Activated naive CD8-positive, alpha-beta T cell treated with anti-CD3 and anti-CD28 coated beads for 36 hours (primary cell): ENCODE measurements around the gene AATK. TPM values are rescaled to one million over a fixed set of nuclear protein-coding genes. Genes with fewer than 3 reads are reported as not detected.
A peak's percentile ranks its signal among the peaks of the same experiment; 100 is the strongest.

Experiments
- DNase-seq: peaks from one replicate; pipeline ENCODE4 v3.0.0; 2021
- H3K27ac Mint-ChIP-seq: one replicate; pipeline ENCODE4 v1.8.0; 2022; ENCODE audit warnings: mild to moderate bottlenecking, moderate library complexity, mixed read lengths
- H3K27me3 Mint-ChIP-seq: one replicate; pipeline ENCODE4 v1.8.0; 2022; ENCODE audit warnings: mild to moderate bottlenecking, mixed read lengths
- H3K36me3 Mint-ChIP-seq: one replicate; pipeline ENCODE4 v1.8.0; 2021; ENCODE audit warnings: mild to moderate bottlenecking, mixed read lengths
- H3K4me1 Mint-ChIP-seq: one replicate; pipeline ENCODE4 v1.8.0; 2021; ENCODE audit warnings: mixed read lengths
- H3K4me3 Mint-ChIP-seq: one replicate; pipeline ENCODE4 v1.8.0; 2022; ENCODE audit warnings: mild to moderate bottlenecking, moderate library complexity, mixed read lengths
- H3K9me3 Mint-ChIP-seq: one replicate; pipeline ENCODE4 v1.8.0; 2022; ENCODE audit warnings: mixed read lengths
- total RNA-seq, 2 experiments: library from RNA; stranded (reverse); gene quantifications; one replicate each; pipeline ENCODE4 v1.2.3, GENCODE V29; 2021

AATK gene
- total RNA-seq, 2 experiments from 2014 or later, result 0.21 to 0.26 TPM

GRCh38 chr17:81099888-81100287 lies 66.1 kb downstream of the AATK start:
- DNase-seq, result no peak
- Mint-ChIP-seq H3K36me3 (no peaks in the 10 kb centered on the region), H3K27ac (no peak overlapping the region), H3K27me3 (no peaks in the 10 kb centered on the region), H3K9me3 (no peaks in the 10 kb centered on the region), H3K4me3 (no peak overlapping the region), H3K4me1 (peaks cover 16% of the 10 kb centered on the region)

DNA sequence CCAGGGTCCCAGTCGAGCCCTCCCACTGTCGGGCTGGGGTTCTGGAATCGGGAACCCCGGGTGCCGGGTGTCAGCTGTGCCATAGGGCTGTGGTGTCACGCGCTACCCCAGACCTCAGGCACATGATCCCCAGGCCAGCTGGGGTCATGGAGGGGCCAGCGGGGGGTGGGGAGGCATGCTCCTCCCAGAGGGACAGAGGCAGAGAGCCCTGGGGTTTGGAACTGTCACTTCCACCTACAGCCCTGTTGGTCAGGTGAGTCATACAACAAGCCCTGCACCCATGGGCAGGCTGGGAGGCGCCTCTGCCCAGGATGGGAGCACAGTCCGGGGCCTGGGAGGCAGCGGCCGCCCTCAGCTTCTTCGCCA lies 68.1 kb downstream of the AATK start:
- no peak overlapping the region for H3K27ac Mint-ChIP-seq
- H3K4me1 Mint-ChIP-seq, result peaks cover 23% of the 10 kb centered on the region
- no peak overlapping the region for H3K4me3 Mint-ChIP-seq
- peak; percentile 28 for DNase-seq
- H3K27me3 Mint-ChIP-seq, result no peaks in the 10 kb centered on the region
- no peaks in the 10 kb centered on the region for H3K9me3 Mint-ChIP-seq
- no peaks in the 10 kb centered on the region for H3K36me3 Mint-ChIP-seq

GRCh38 chr17:81097134-81097942 lies 68.7 kb downstream of the AATK start:
- Mint-ChIP-seq H3K36me3 (no peaks in the 10 kb centered on the region), H3K4me3 (no peak overlapping the region), H3K27me3 (no peaks in the 10 kb centered on the region), H3K4me1 (peaks cover 23% of the 10 kb centered on the region), H3K9me3 (no peaks in the 10 kb centered on the region), H3K27ac (no peak overlapping the region)
- DNase-seq, result peak; percentile 74

GRCh38 chr17:81096741-81097133 lies 69.3 kb downstream of the AATK start:
- Mint-ChIP-seq H3K36me3 (no peaks in the 10 kb centered on the region), H3K4me1 (peaks cover 23% of the 10 kb centered on the region), H3K27ac (no peak overlapping the region), H3K27me3 (no peaks in the 10 kb centered on the region), H3K9me3 (no peaks in the 10 kb centered on the region), H3K4me3 (no peak overlapping the region)
- DNase-seq, result no peak

DNA sequence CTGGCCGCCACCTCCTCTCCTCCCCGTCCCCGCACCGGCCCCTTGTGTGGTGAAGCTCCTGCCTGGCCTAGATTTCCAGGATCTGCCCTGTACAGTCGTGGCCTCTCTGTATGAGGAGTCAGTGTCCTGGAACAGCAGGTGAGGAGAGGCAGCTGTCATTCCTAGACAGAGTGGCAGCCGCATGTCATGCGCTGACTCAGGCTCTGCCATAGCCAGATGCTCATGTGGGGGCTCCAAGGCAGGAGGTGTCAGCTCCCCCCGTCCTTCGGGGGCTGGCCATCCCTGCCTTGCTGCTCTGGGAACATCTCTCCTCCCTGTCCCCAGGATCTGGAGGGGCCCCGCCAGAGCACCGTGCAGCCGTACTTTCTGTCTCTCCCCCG lies 70.6 kb downstream of the AATK start:
- H3K4me3 Mint-ChIP-seq, result no peak overlapping the region

DNA sequence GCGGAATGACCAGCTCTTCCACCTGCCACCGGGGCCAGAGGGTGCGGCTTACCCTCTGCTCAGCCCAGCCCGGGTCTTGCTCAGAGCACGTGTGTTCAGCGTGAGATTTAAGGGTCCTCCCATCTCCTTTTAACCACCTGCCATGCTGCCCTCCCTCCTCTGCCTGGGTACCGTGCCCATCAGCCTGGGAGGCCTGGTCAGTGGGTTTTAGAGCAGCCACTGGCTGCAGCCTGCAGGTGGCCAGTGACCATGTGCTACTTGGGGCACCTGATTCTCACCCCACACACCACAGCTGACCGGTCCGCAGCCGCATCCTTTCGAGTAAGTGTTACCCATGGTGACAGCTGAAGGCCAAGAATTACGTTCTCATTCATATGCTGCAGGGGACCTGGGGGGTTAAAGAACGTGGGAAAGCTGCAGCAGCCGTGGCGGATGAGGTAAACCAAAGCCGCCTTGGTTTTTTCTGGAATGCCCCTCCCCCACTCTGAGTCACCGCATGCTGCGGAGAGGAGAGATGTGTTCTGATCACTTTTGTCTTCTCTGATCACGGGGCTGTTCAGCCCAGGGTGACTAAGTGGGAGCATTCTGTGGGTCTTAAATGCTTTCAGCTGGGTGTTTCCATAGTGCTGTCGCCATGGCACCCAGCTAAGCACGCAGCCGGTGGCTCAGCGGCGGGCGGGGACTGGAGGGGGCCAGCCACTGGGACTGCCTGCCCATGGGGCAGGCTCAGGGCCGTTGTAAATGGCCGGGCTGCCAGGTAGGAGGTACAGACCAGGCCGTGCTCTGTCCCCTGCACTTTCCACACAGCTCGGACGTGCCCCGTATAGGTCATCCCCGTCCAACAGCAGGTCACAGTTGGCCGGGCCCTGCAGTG lies 71.3 kb downstream of the AATK start:
- Mint-ChIP-seq H3K36me3 (no peaks in the 10 kb centered on the region), H3K27ac (peak overlapping the region; percentile 42), H3K9me3 (no peaks in the 10 kb centered on the region), H3K27me3 (no peaks in the 10 kb centered on the region), H3K4me3 (peak overlapping the region; percentile 4), H3K4me1 (peaks cover 25% of the 10 kb centered on the region)
- peak; percentile 85 for DNase-seq

More for the DNA sequence above, 70.6 kb downstream of the AATK start:
- Mint-ChIP-seq H3K27ac (peak overlapping the region; percentile 45), H3K36me3 (no peaks in the 10 kb centered on the region), H3K9me3 (no peaks in the 10 kb centered on the region), H3K27me3 (no peaks in the 10 kb centered on the region), H3K4me1 (peaks cover 25% of the 10 kb centered on the region)
- peak; percentile 34 for DNase-seq

GRCh38 chr17:81093619-81094508 lies 72.2 kb downstream of the AATK start:
- no peaks in the 10 kb centered on the region for H3K36me3 Mint-ChIP-seq
- H3K4me3 Mint-ChIP-seq, result no peak overlapping the region
- H3K27me3 Mint-ChIP-seq, result no peaks in the 10 kb centered on the region
- H3K9me3 Mint-ChIP-seq, result no peaks in the 10 kb centered on the region
- H3K27ac Mint-ChIP-seq, result no peak overlapping the region
- no peak for DNase-seq
- peaks cover 25% of the 10 kb centered on the region for H3K4me1 Mint-ChIP-seq

- DNase-seq, result no peak
- Mint-ChIP-seq H3K27ac (no peak overlapping the region), H3K4me1 (peaks cover 22% of the 10 kb centered on the region), H3K9me3 (no peaks in the 10 kb centered on the region), H3K36me3 (no peaks in the 10 kb centered on the region), H3K4me3 (no peak overlapping the region), H3K27me3 (no peaks in the 10 kb centered on the region)
These were observed 73.4 kb downstream of the AATK start for GRCh38 chr17:81092518-81093095.

- Mint-ChIP-seq H3K4me1 (peaks cover 19% of the 10 kb centered on the region), H3K9me3 (no peaks in the 10 kb centered on the region), H3K27ac (no peak overlapping the region), H3K4me3 (no peak overlapping the region), H3K36me3 (no peaks in the 10 kb centered on the region), H3K27me3 (no peaks in the 10 kb centered on the region)
- DNase-seq, result no peak
These were observed 74.1 kb downstream of the AATK start for GRCh38 chr17:81091774-81092517.

DNA sequence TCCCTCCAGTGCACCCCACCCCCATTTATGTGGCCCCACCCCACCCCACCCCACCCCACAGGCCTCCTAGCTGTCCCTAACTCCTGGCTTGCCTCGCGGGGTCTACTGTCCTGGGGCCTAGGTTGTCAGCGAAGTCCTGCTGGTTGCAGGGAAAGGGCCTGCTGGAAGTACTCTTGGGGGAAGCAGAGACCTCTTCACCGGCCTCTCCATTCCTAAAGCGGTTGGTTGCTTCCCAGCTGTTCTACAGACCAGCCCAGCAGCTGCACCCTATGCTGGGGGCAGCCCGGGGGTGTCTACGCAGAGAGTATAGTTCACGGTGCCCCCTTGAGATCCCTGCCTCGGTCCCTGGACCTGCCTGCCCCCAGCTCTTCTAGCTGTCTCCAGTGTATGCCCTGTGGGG lies 74.9 kb downstream of the AATK start:
- Mint-ChIP-seq H3K4me1 (peaks cover 16% of the 10 kb centered on the region), H3K27ac (no peak overlapping the region), H3K36me3 (no peaks in the 10 kb centered on the region), H3K27me3 (no peaks in the 10 kb centered on the region), H3K9me3 (no peaks in the 10 kb centered on the region), H3K4me3 (no peak overlapping the region)
- DNase-seq, result no peak

- Mint-ChIP-seq H3K4me3 (no peak overlapping the region), H3K27me3 (no peaks in the 10 kb centered on the region), H3K27ac (no peak overlapping the region)
These were observed 75.5 kb downstream of the AATK start for GRCh38 chr17:81090361-81091136.

DNA sequence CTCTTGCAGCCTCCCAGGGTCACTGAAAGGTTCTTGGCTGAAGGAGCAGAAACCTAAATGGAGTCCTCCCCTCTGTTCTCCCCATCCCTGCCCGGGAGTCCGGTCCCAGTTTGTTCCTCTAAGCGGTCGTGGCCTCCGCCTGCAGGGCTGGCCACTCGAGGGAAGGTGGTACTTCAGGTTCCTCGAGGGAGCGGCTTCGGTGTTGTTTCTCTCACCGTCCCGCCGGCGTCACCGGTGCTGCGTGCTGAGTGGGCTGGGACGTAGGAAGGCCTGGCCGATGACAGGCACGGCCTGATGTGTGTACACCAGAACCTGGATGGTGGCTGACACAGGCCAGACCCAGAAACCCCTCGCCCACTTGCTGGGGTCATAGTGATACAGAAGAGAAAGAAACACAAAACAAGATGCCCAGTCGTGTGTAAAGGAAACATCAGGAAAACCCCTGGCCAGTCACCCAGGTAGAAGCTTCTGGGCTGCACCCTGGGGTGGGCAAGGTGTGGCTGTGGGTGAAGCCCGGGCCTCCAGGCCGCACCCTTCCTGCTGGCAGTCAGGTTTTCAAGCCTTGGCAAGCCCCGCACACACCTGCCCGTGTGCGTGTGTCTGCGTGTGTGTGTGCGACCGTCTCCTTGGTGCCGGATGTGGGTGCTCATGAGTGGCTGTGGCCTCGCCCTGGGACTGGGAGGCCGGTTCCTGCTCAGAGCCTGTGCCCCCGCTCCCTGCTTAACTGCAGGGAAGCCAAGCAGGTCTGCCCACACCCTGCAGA lies 79.1 kb downstream of the AATK start:
- Mint-ChIP-seq H3K27me3 (no peaks in the 10 kb centered on the region), H3K4me3 (no peak overlapping the region), H3K9me3 (no peaks in the 10 kb centered on the region), H3K4me1 (peaks cover 2% of the 10 kb centered on the region), H3K36me3 (no peaks in the 10 kb centered on the region), H3K27ac (no peak overlapping the region)
- DNase-seq, result no peak

More at GRCh38 chr17:81090361-81091136, 75.5 kb downstream of the AATK start:
- H3K9me3 Mint-ChIP-seq, result no peaks in the 10 kb centered on the region
- peaks cover 10% of the 10 kb centered on the region for H3K4me1 Mint-ChIP-seq
- peak; percentile 22 for DNase-seq
- no peaks in the 10 kb centered on the region for H3K36me3 Mint-ChIP-seq

DNA sequence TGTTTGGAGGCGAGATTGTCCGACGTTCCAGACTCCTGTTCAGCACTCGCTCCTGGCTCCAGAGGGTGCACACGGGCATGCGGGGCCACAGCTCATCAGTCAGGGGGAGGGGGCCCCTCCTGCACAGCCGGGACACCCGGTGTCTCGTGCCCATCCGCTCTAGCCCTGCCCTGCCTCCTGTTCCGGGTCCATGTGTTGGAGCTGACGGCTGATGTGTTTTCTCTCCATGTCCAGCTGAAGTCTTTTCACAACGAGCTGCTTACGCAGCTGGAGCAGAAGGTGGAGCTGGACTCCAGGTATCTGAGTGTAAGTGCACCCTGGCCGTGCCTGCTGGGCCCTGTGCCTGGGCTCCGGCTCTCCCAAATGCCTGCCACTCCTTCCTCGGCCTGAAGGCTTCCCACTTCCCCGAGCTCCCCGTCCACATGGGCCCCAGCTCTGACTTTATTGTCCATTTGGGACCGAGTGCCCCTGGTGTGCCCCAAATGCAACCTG lies 80.6 kb downstream of the AATK start:
- no peak for DNase-seq
- Mint-ChIP-seq H3K9me3 (no peaks in the 10 kb centered on the region), H3K27ac (no peak overlapping the region), H3K27me3 (no peaks in the 10 kb centered on the region), H3K36me3 (no peaks in the 10 kb centered on the region), H3K4me1 (no peaks in the 10 kb centered on the region), H3K4me3 (no peak overlapping the region)
